K562 (cell line): ENCODE data around the gene XPC.

Source experiments
- HNRNPH1 ChIP-seq: fragments of 200-400 bp; formaldehyde crosslinking; optimal IDR thresholded peaks from 2 replicates; pipeline ENCODE3; 2017; ENCODE audit warnings: low read depth, mild to moderate bottlenecking, low read length, moderate library complexity
- NUFIP1 ChIP-seq: fragments of 450-650 bp; IDR thresholded peaks from 2 replicates; pipeline ENCODE4 v1.6.1; 2018; ENCODE audit not compliant: partially characterized antibody
- POLR2AphosphoS2 ChIP-seq: IDR thresholded peaks from 2 replicates; pipeline ENCODE4 v1.6.1; 2012; ENCODE audit warnings: low read length, improper control_type of control experiment
- RBM14 ChIP-seq: fragments of 200-400 bp; formaldehyde crosslinking; IDR thresholded peaks from 2 replicates; pipeline ENCODE4 v1.6.1; 2018; ENCODE audit warnings: low read depth, mild to moderate bottlenecking, low read length, moderate library complexity, borderline replicate concordance; ENCODE audit not compliant: insufficient read depth
- ZBED1 ChIP-seq: IDR thresholded peaks from 2 replicates; pipeline ENCODE4 v1.6.1; 2014

DNA sequence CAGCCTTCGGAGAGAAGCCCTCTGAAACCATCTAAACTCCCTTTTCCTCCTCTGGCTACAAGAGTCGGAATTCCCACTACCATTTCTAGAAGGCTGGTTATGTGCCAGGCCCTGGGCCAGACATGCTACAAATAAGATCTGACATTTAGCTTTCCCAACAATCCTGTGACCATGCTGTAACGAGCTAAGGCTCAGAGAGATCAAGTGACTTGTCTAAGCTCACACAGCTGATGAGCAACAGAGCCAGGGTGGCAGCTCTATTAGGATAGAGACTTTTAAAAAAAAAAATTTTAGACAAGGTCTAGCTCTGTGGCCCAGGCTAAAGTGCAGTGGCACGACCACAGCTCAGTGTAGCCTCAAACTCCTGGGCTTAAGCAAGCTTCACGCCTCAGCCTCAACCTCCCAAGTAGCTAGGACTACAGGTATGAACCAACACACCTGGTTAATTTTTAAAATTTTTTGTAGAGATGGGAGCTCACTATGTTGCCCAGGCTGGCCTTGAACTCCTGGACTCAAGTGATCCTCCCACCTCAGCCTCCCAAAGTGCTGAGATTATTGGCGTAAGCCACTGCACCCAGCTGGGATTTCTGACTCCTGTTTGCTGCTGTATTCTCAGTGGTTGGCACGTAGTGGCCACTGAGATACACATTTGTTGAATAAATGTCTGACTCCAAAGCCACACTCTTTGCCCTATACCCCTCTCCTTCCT, 34.8 kb upstream of the XPC start:
- TF ChIP-seq RBM14, result no peak
- no peak for TF ChIP-seq HNRNPH1
- no peak for TF ChIP-seq ZBED1
- no peak for TF ChIP-seq NUFIP1
- TF ChIP-seq POLR2AphosphoS2, result no peak
